Measurements from ENCODE around the gene ABCA1. TPM values are rescaled to one million over a fixed set of nuclear protein-coding genes. Genes with fewer than 3 reads are reported as not detected.

ABCA1 gene
- total RNA-seq, 4 donors from 2014 or later: 18.3 to 59.8 (median 35.0) TPM

DNA sequence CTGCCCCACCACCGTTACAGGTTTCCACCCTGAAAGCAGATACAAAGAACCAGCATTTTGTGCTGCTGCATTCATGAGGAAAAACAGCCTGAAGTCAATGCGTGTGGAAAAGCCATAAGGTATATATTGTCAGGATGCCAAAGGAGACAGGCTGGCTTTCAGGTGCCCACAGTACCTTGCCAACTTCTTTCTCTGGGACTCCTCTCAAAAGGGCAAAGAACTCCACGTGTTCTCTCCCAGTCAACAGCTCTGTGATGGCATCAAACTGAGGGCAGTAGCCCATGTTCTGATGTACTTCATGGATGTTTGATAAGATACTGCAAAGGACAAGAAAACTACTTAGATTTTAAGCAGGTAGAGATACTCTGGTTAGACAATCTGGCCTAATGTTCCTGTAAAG, 139.7 kb downstream of the ABCA1 start:
- peaks cover 53 to 69% of the 10 kb centered on the region in 2 donors for H3K36me3 ChIP-seq

GRCh38 chr9:104787306-104788015, 140.5 kb downstream of the ABCA1 start:
- H3K4me3 ChIP-seq (replicated peaks in 1 of 3): no peak overlapping the region
- peak overlapping the region in 2 of 3 donors; percentile 34 to 51 for H3K27ac ChIP-seq
- peaks cover 0 to 16% of the 10 kb centered on the region in 2 donors for H3K4me1 ChIP-seq
- intact Hi-C loops (cut with DNase I): no loop called here
- WGBS, 2 donors: 51 to 54% methylated on average over 7 of the region's 7 CpGs
- H3K9me3 ChIP-seq: no peaks in the 10 kb centered on the region
- peaks cover 48 to 62% of the 10 kb centered on the region in 2 donors for H3K36me3 ChIP-seq
- H3K27me3 ChIP-seq: no peaks in the 10 kb centered on the region
- TF ChIP-seq, protein P1, sequence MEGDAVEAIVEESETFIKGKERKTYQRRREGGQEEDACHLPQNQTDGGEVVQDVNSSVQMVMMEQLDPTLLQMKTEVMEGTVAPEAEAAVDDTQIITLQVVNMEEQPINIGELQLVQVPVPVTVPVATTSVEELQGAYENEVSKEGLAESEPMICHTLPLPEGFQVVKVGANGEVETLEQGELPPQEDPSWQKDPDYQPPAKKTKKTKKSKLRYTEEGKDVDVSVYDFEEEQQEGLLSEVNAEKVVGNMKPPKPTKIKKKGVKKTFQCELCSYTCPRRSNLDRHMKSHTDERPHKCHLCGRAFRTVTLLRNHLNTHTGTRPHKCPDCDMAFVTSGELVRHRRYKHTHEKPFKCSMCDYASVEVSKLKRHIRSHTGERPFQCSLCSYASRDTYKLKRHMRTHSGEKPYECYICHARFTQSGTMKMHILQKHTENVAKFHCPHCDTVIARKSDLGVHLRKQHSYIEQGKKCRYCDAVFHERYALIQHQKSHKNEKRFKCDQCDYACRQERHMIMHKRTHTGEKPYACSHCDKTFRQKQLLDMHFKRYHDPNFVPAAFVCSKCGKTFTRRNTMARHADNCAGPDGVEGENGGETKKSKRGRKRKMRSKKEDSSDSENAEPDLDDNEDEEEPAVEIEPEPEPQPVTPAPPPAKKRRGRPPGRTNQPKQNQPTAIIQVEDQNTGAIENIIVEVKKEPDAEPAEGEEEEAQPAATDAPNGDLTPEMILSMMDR (IDR thresholded peaks at IDR 0.05): no peak
- TF ChIP-seq POLR2A (IDR thresholded peaks at IDR 0.05): no peak
- no peak for DNase-seq

More for the DNA sequence above, 139.7 kb downstream of the ABCA1 start:
- WGBS, 2 donors: 76 to 78% methylated on average over 3 of the region's 3 CpGs
- intact Hi-C loops (cut with DNase I): no loop called here
- Histone ChIP-seq H3K9me3 (no peaks in the 10 kb centered on the region), H3K27ac (peak overlapping the region in 2 of 3 donors; percentile 34 to 51), H3K27me3 (no peaks in the 10 kb centered on the region), H3K4me1 (peaks cover 0 to 16% of the 10 kb centered on the region in 2 donors), H3K4me3 (replicated peaks in 1 of 3) (no peak overlapping the region)
- TF ChIP-seq, protein P1 (IDR thresholded peaks at IDR 0.05): no peak
- no peak for TF ChIP-seq POLR2A (IDR thresholded peaks at IDR 0.05)
- no peak for DNase-seq

- no peak for DNase-seq
- peaks cover 41 to 52% of the 10 kb centered on the region in 2 donors for H3K36me3 ChIP-seq
- intact Hi-C loops (cut with DNase I): no loop called here
- H3K4me3 ChIP-seq (replicated peaks in 1 of 3): no peak overlapping the region
- WGBS, 2 donors: 96 to 97% methylated on average over 1 of the region's 1 CpG
- no peaks in the 10 kb centered on the region for H3K9me3 ChIP-seq
- TF ChIP-seq POLR2A (IDR thresholded peaks at IDR 0.05): no peak
- TF ChIP-seq, protein P1 (IDR thresholded peaks at IDR 0.05): no peak
- H3K27me3 ChIP-seq: no peaks in the 10 kb centered on the region
- H3K27ac ChIP-seq: no peak overlapping the region
- H3K4me1 ChIP-seq: peaks cover 0 to 16% of the 10 kb centered on the region in 2 donors
These were observed 141.7 kb downstream of the ABCA1 start for GRCh38 chr9:104786293-104786692.

DNA sequence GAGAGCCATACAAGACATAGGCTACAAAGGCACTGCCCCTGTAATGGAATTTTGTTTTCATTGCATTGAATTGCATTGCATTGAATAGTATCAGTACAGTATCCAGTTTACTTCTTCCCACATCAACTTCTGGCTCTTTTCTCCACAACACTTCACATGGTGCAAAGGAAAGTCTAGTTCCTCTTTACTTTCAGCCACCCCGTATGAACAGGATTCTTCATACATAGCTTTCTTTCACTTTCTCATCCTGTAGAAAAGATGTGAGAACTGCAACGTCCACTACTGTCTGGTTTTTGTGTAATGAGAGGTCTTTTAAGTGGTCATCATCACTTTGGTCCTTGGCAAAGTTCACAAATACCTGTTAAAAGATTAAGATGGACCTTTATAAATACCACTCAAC, 143.9 kb downstream of the ABCA1 start:
- peaks cover 31 to 33% of the 10 kb centered on the region in 2 donors for H3K36me3 ChIP-seq
- TF ChIP-seq, protein P1 (IDR thresholded peaks at IDR 0.05): no peak
- no peak for TF ChIP-seq POLR2A (IDR thresholded peaks at IDR 0.05)
- no peak for DNase-seq
- H3K27me3 ChIP-seq: no peaks in the 10 kb centered on the region
- H3K4me3 ChIP-seq (replicated peaks in 1 of 3): no peak overlapping the region
- H3K27ac ChIP-seq: no peak overlapping the region
- intact Hi-C loops (cut with DNase I): no loop called here
- whole genome bisulfite sequencing, 2 donors: 65 to 76% methylated on average over 2 of the region's 2 CpGs
- peaks cover 0 to 16% of the 10 kb centered on the region in 2 donors for H3K4me1 ChIP-seq
- H3K9me3 ChIP-seq: no peaks in the 10 kb centered on the region

GRCh38 chr9:104783588-104783987, 144.4 kb downstream of the ABCA1 start:
- peaks cover 28 to 29% of the 10 kb centered on the region in 2 donors for H3K36me3 ChIP-seq
- H3K27me3 ChIP-seq: no peaks in the 10 kb centered on the region
- H3K4me1 ChIP-seq: peaks cover 0 to 12% of the 10 kb centered on the region in 2 donors
- 92 to 93% methylated on average over 4 of the region's 4 CpGs for WGBS, 2 donors
- DNase-seq: no peak
- no peaks in the 10 kb centered on the region for H3K9me3 ChIP-seq
- intact Hi-C loops (cut with DNase I): no loop called here
- TF ChIP-seq, protein P1 (IDR thresholded peaks at IDR 0.05): no peak
- TF ChIP-seq POLR2A (IDR thresholded peaks at IDR 0.05): no peak
- H3K4me3 ChIP-seq (replicated peaks in 1 of 3): no peak overlapping the region
- H3K27ac ChIP-seq: no peak overlapping the region
